ENCODE results near the gene PDP2. TPM values are rescaled to one million over a fixed set of nuclear protein-coding genes. Genes with fewer than 3 reads are reported as not detected.
A peak's percentile ranks its signal among the peaks of the same experiment; 100 is the strongest.

The PDP2 gene
- total and polyA plus RNA-seq, 2 of the 4 experiments (the other 2 are of a cell fraction) = 5.3 to 16.8 TPM

- no peak overlapping the region for H3K4me3 ChIP-seq (ENCODE audit: insufficient read depth, low read depth, low read length)
- no peak overlapping the region for H3K4ac ChIP-seq (ENCODE audit: low read depth, low read length)
- CTCF ChIA-PET = interaction anchor here (1.1 to 1.6 kb wide), 2 partner anchors 16 to 27 kb away, joined by 3 to 6 read pairs; partner anchors contain the start of gene NAE1
- WGBS, 2 experiments (ENCODE audit: extremely low coverage in 2 of 2, insufficient read length in 1 of 2) = no CpG with 5 or more reads among the region's 6 CpGs
- H3K4me2 ChIP-seq (ENCODE audit: low read depth, low read length) = no peak overlapping the region
- H2BK5ac ChIP-seq (ENCODE audit: low read depth, low read length, poor library complexity, severe bottlenecking) = no peak overlapping the region
- POLR2A ChIA-PET (ENCODE audit: unreplicated experiment) = no interaction called here
- H4K20me1 ChIP-seq (ENCODE audit: insufficient read depth, low read length) = peaks cover 4% of the 10 kb centered on the region; the same call in 1 of the 2 replicates
- H3K27ac ChIP-seq (ENCODE audit: insufficient read depth, low read length) = no peak overlapping the region
- H3K23ac ChIP-seq (ENCODE audit: low read depth, low read length) = no peak overlapping the region
- no peak overlapping the region for H2BK15ac ChIP-seq (ENCODE audit: low read depth, low read length)
- peak overlapping the region; percentile 5 for H2AFZ ChIP-seq (replicated peaks; ENCODE audit: low read length, poor library complexity)
- no peak for DNase-seq
- no peak overlapping the region for H2AK5ac ChIP-seq (ENCODE audit: low read depth, low read length)
- H4K5ac ChIP-seq (ENCODE audit: low read depth, low read length) = no peak overlapping the region
- no peak overlapping the region for H3K18ac ChIP-seq (ENCODE audit: low read depth, low read length)
- in situ Hi-C loops (cut with MboI; ENCODE audit: low sequenced_read_pairs) (no loop called here), intact Hi-C loops (cut with micrococcal nuclease) (no loop called here), dilution Hi-C loops (cut with HindIII; ENCODE audit: low sequenced_read_pairs, unreplicated experiment) (no loop called here)
- H3K36me3 ChIP-seq (ENCODE audit: control insufficient read depth, insufficient read depth, low read length) = no peaks in the 10 kb centered on the region
- no peak overlapping the region for H3K14ac ChIP-seq (replicated peaks; ENCODE audit: low read depth, low read length)
- no peak overlapping the region for H2BK20ac ChIP-seq (ENCODE audit: low read depth, low read length)
- no peak overlapping the region for H3K9ac ChIP-seq (ENCODE audit: low read depth, low read length)
- H4K8ac ChIP-seq (ENCODE audit: low read depth in 2 of 2, low read length in 2 of 2) = no peak overlapping the region
- no peaks in the 10 kb centered on the region for H3K4me1 ChIP-seq (ENCODE audit: control insufficient read depth, insufficient read depth, low read length)
- H4K91ac ChIP-seq (ENCODE audit: insufficient read depth, low read depth, low read length) = no peak overlapping the region
- no peak overlapping the region for H2AK9ac ChIP-seq (replicated peaks; ENCODE audit: low read depth, low read length, poor library complexity)
- H3K9me1 ChIP-seq (ENCODE audit: insufficient read depth, low read length) = no peaks in the 10 kb centered on the region
- no peak overlapping the region for H3K56ac ChIP-seq (ENCODE audit: extremely low read depth, insufficient read depth, low read length)
- peaks cover 13% of the 10 kb centered on the region for H3K27me3 ChIP-seq (ENCODE audit: control insufficient read depth, insufficient read depth, low read length)
- no peaks in the 10 kb centered on the region for H3K9me3 ChIP-seq (ENCODE audit: control insufficient read depth, insufficient read depth, low read length)
- no TSS peak for BruUV-seq (replicated peaks)
- TF ChIP-seq FOS (IDR thresholded peaks at IDR 0.05; ENCODE audit: low read depth, low read length) (no peak), CTCF (conservative IDR thresholded peaks at IDR 0.05; ENCODE audit: low read depth, low read length) (no peak)
- H2BK120ac ChIP-seq (ENCODE audit: low read depth, low read length) = no peak overlapping the region
- H3K79me1 ChIP-seq (ENCODE audit: low read depth in 1 of 2, low read length in 2 of 2) = no peaks in the 10 kb centered on the region
- no peak for ATAC-seq (ENCODE audit: low read depth)
Observed at GRCh38 chr16:66857437-66857836, 22.9 kb upstream of the PDP2 start.
